Stomach (tissue), 9 donors: ENCODE data around the gene SEMA7A. TPM values are rescaled to one million over a fixed set of nuclear protein-coding genes. Genes with fewer than 3 reads are reported as not detected.

ENCODE experiments used
- DNase-seq, 2 donors: peaks; one replicate each; pipeline versions ENCODE4 v3.0.0 to v3.0.0-alpha.2; 2013 to 2019
- H3K27ac ChIP-seq, 5 donors: fragments of 200-600 bp in 4 of 5; sonication (generic) in 4 of 5; one replicate each; pipeline ENCODE4 v1.5.1; 2013 to 2019; ENCODE audit warnings: mild to moderate bottlenecking in 1 of 5, moderate library complexity in 1 of 5
- H3K27me3 ChIP-seq, 3 donors: fragments of 200-600 bp; sonication (generic); one replicate each; pipeline ENCODE4 v1.5.1; 2017 to 2019; ENCODE audit warnings: mixed run types in 1 of 3
- H3K36me3 ChIP-seq, 4 donors: fragments of 200-600 bp; sonication (generic); 1 replicate in 3 of 4; 2 replicates in 1 of 4; pipeline ENCODE4 v1.5.1; 2016 to 2019
- H3K4me1 ChIP-seq, 4 donors: fragments of 200-600 bp; sonication (generic); one replicate each; pipeline ENCODE4 v1.5.1; 2016 to 2019
- H3K4me3 ChIP-seq, 4 donors: fragments of 200-600 bp; sonication (generic) in 3 of 4; one replicate each; pipeline ENCODE4 v1.5.1; 2016 to 2019; ENCODE audit warnings: mild to moderate bottlenecking in 1 of 4
- H3K9me3 ChIP-seq, 4 donors: fragments of 200-600 bp; sonication (generic); one replicate each; pipeline ENCODE4 v1.5.1; 2016 to 2019
- EP300 ChIP-seq: sonication (generic); formaldehyde crosslinking; IDR thresholded peaks from one replicate; pipeline ENCODE4 v1.6.1; 2017; ENCODE audit warnings: antibody characterized with exemption
- POLR2A ChIP-seq, 4 donors: fragments of 450-650 bp; IDR thresholded peaks; one replicate each; pipeline ENCODE4 v1.6.1; 2016; ENCODE audit warnings: antibody characterized with exemption in 4 of 4, control low read depth in 2 of 4, mild to moderate bottlenecking in 1 of 4, moderate library complexity in 1 of 4
- POLR2AphosphoS5 ChIP-seq, 3 donors: sonication (generic); formaldehyde crosslinking; IDR thresholded peaks; one replicate each; pipeline ENCODE4 v1.6.1; 2016; ENCODE audit warnings: antibody characterized with exemption in 3 of 3
- WGBS, 5 donors: extraction: QIAGEN DNeasy Blood & Tissue Kit in 3 of 5; methylation state at CpG; one replicate each; pipeline versions ENCODE4 v1.1.5 to v1.1.7; 2013 to 2018; 5-methylcytosine and 5-hydroxymethylcytosine counted together
- intact Hi-C: fragments of 100-400 bp; cut with DNase I; formaldehyde crosslinking; loops from one replicate; pipeline ENCODE4 v1.15.1; 2023; ENCODE audit warnings: low total_unique reads
- polyA plus RNA-seq, 3 donors: library from polyadenylated mRNA; stranded (reverse); fragments of 200-250 nt; gene quantifications; one replicate each; pipeline ENCODE4 v1.2.3, GENCODE V29; 2013
- total RNA-seq, 5 donors: library from RNA; depleted of rRNA; stranded (reverse); fragments of >200 nt; gene quantifications; one replicate each; pipeline versions ENCODE4 v1.1.0 to v1.2.3, GENCODE V29; 2014 to 2016
- TF ChIP-seq, protein P1 (sequence below), 7 experiments: fragments of 450-650 bp in 4 of 7; fragments of 200-600 bp in 3 of 7; sonication (generic) in 3 of 7; IDR thresholded peaks; one replicate each; pipeline ENCODE4 v1.5.1; 2016 to 2019; ENCODE audit warnings: antibody characterized with exemption in 7 of 7, control low read depth in 2 of 7, mild to moderate bottlenecking in 1 of 7
- donor health status: healthy with polysubstance abuse.
- donor health status: Bipolar disorder and iron deficiency.
- donor health status: healthy.

The SEMA7A gene
- total and polyA plus RNA-seq, 8 donors, result 0.31 to 3.5 (median 2.1) TPM; not detected in 2

- peaks cover 57 to 99% (median 97%) of the 10 kb centered on the region in 4 donors for H3K36me3 ChIP-seq
- peaks cover 0 to 1% (median under 1%) of the 10 kb centered on the region in 4 donors for H3K4me1 ChIP-seq
- no peaks in the 10 kb centered on the region for H3K27me3 ChIP-seq
- H3K9me3 ChIP-seq, result no peaks in the 10 kb centered on the region
- H3K4me3 ChIP-seq, result no peak overlapping the region
- no peak overlapping the region for H3K27ac ChIP-seq
- intact Hi-C loops, result no loop called here
- no peak for DNase-seq
- no peak for TF ChIP-seq POLR2A (IDR thresholded peaks at IDR 0.05)
- TF ChIP-seq, protein P1, sequence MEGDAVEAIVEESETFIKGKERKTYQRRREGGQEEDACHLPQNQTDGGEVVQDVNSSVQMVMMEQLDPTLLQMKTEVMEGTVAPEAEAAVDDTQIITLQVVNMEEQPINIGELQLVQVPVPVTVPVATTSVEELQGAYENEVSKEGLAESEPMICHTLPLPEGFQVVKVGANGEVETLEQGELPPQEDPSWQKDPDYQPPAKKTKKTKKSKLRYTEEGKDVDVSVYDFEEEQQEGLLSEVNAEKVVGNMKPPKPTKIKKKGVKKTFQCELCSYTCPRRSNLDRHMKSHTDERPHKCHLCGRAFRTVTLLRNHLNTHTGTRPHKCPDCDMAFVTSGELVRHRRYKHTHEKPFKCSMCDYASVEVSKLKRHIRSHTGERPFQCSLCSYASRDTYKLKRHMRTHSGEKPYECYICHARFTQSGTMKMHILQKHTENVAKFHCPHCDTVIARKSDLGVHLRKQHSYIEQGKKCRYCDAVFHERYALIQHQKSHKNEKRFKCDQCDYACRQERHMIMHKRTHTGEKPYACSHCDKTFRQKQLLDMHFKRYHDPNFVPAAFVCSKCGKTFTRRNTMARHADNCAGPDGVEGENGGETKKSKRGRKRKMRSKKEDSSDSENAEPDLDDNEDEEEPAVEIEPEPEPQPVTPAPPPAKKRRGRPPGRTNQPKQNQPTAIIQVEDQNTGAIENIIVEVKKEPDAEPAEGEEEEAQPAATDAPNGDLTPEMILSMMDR (IDR thresholded peaks at IDR 0.05), result no peak
- no peak for TF ChIP-seq POLR2AphosphoS5 (IDR thresholded peaks at IDR 0.05)
- no peak for TF ChIP-seq EP300
- WGBS, 5 donors, result 95 to 99% (median 97%) methylated on average over 7 of the region's 7 CpGs; no CpG with 5 or more reads in 1 of the 5 donors
These were observed 15.3 kb upstream of the SEMA7A start for GRCh38 chr15:74449095-74449494.

- peaks cover 44 to 69% (median 68%) of the 10 kb centered on the region in 4 donors for H3K36me3 ChIP-seq
These were observed 12.3 kb upstream of the SEMA7A start for GRCh38 chr15:74445816-74446763.

GRCh38 chr15:74444106-74445062 is 10.6 kb upstream of the SEMA7A start:
- 57 to 77% (median 66%) methylated on average over 8 of the region's 8 CpGs for WGBS, 5 donors
- Histone ChIP-seq H3K27me3 (no peaks in the 10 kb centered on the region), H3K36me3 (peaks cover 30 to 52% (median 51%) of the 10 kb centered on the region in 4 donors), H3K9me3 (no peaks in the 10 kb centered on the region), H3K4me1 (peaks cover 6 to 15% (median 10%) of the 10 kb centered on the region in 4 donors), H3K4me3 (no peak overlapping the region), H3K27ac (no peak overlapping the region)
- no peak for TF ChIP-seq POLR2A (IDR thresholded peaks at IDR 0.05)
- TF ChIP-seq POLR2AphosphoS5 (IDR thresholded peaks at IDR 0.05), result no peak
- TF ChIP-seq EP300, result no peak
- TF ChIP-seq, protein P1 (IDR thresholded peaks at IDR 0.05), result no peak
- intact Hi-C loops, result no loop called here
- no peak for DNase-seq

More at GRCh38 chr15:74445816-74446763, 12.3 kb upstream of the SEMA7A start:
- no peak overlapping the region for H3K4me3 ChIP-seq
- no peak for DNase-seq
- H3K4me1 ChIP-seq, result peaks cover 6 to 15% (median 10%) of the 10 kb centered on the region in 4 donors
- WGBS, 5 donors, result 86 to 93% (median 88%) methylated on average over 7 to 9 of the region's 9 CpGs
- no peaks in the 10 kb centered on the region for H3K27me3 ChIP-seq
- H3K9me3 ChIP-seq, result no peaks in the 10 kb centered on the region
- intact Hi-C loops, result no loop called here
- no peak overlapping the region for H3K27ac ChIP-seq
- TF ChIP-seq, protein P1 (IDR thresholded peaks at IDR 0.05), result no peak
- no peak for TF ChIP-seq POLR2AphosphoS5 (IDR thresholded peaks at IDR 0.05)
- no peak for TF ChIP-seq POLR2A (IDR thresholded peaks at IDR 0.05)
- no peak for TF ChIP-seq EP300
